ENCODE results near the gene CHCHD5. TPM values are rescaled to one million over a fixed set of nuclear protein-coding genes. Genes with fewer than 3 reads are reported as not detected.

CHCHD5 gene
- total RNA-seq, 1 experiment from 2014 or later, result 25.4 TPM

DNA sequence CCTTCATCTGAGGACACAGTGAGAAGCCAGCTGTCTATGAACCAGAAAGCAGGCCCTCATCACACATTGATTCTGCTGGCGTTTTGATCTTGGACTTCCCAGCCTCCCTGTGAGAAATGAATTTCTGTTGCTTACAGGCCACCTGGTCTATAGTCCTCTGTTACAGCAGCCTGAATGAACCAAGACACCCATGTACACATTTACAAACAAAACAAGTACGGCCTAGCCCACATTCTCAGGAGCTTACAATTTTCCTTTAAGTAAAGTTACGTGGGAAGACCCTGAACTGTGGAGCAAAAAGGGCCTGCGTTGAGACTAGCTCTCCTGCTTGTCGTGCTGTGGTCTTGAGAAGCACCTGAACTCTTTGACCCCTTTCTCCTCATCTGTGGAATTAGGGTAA, 49.3 kb downstream of the CHCHD5 start:
- H3K4me1 ChIP-seq (ENCODE audit: insufficient read depth, low read length), result peaks cover 30% of the 10 kb centered on the region
- no peak overlapping the region for H3K4me3 ChIP-seq (ENCODE audit: low read length)
- intact Hi-C loops (cut with micrococcal nuclease), result no loop called here
- DNase-seq (no peak), ATAC-seq (no peak)
- H3F3A ChIP-seq (ENCODE audit: low read length, unreplicated experiment), result no peaks in the 10 kb centered on the region
- H3K9me2 ChIP-seq (replicated peaks; ENCODE audit: low read length), result no peaks in the 10 kb centered on the region
- H3K79me2 ChIP-seq (ENCODE audit: low read length), result no peaks in the 10 kb centered on the region
- no peaks in the 10 kb centered on the region for H3K9me3 ChIP-seq (ENCODE audit: low read length)
- H4K20me1 ChIP-seq (ENCODE audit: low read length), result no peaks in the 10 kb centered on the region
- no peak overlapping the region for H3K9ac ChIP-seq (ENCODE audit: low read length)
- H2AFZ ChIP-seq (ENCODE audit: low read length), result no peak overlapping the region
- CTCF ChIA-PET, result no interaction called here
- H3K27ac ChIP-seq (ENCODE audit: low read length), result no peak overlapping the region
- no TSS peak for BruUV-seq (replicated peaks)
- H3K36me3 ChIP-seq (ENCODE audit: low read depth, low read length), result no peaks in the 10 kb centered on the region
- H3K4me2 ChIP-seq (ENCODE audit: low read length), result no peak overlapping the region
- TF ChIP-seq, protein P1, sequence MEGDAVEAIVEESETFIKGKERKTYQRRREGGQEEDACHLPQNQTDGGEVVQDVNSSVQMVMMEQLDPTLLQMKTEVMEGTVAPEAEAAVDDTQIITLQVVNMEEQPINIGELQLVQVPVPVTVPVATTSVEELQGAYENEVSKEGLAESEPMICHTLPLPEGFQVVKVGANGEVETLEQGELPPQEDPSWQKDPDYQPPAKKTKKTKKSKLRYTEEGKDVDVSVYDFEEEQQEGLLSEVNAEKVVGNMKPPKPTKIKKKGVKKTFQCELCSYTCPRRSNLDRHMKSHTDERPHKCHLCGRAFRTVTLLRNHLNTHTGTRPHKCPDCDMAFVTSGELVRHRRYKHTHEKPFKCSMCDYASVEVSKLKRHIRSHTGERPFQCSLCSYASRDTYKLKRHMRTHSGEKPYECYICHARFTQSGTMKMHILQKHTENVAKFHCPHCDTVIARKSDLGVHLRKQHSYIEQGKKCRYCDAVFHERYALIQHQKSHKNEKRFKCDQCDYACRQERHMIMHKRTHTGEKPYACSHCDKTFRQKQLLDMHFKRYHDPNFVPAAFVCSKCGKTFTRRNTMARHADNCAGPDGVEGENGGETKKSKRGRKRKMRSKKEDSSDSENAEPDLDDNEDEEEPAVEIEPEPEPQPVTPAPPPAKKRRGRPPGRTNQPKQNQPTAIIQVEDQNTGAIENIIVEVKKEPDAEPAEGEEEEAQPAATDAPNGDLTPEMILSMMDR (conservative IDR thresholded peaks at IDR 0.05; ENCODE audit: low read depth, low read length), result no peak
- no peak for TF ChIP-seq EZH2 (IDR thresholded peaks at IDR 0.05; ENCODE audit: low read length, unreplicated experiment)
- no peak for TF ChIP-seq EZH2phosphoT487 (IDR thresholded peaks at IDR 0.05; ENCODE audit: borderline replicate concordance, low read length)
- no peaks in the 10 kb centered on the region for H3K27me3 ChIP-seq (ENCODE audit: low read length)
- POLR2A ChIA-PET (ENCODE audit: unreplicated experiment), result no interaction called here

DNA sequence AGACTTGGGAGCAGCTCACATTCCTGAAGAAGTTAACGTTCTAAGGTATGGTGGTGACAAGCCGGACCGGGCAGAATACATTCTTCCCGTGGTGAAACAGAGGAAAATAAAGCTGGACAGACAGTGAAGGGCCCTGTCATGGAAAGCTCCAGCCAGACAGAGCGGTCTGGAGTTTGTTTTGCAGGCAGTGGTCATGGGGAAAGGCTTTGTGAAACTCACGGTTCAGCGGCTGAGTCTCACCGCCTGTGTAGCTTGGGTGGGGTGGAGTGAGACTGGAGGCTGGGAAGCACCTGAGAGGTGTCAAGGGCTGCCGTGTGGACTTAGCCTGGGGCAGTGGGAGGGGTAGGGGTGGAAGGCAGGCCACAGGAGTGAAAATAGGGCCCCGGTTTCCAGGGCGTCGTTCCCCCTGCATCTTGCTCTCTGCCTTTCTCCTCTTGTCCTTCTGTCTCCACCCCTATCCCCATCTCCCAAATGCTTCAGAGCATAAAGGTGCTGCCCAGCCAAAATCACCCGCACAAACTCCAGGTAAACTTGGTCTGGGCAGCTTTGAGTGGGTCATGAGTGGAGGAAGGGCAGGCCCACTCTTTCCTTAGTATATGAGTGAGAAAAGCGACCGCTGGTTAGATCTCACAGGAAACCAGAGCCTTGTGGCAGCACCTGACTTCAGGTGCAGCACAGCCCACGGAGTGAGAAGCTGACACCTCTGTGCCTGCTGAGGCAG, 49.9 kb downstream of the CHCHD5 start:
- H3K79me2 ChIP-seq (ENCODE audit: low read length), result no peaks in the 10 kb centered on the region
- no peaks in the 10 kb centered on the region for H3K36me3 ChIP-seq (ENCODE audit: low read depth, low read length)
- no peak overlapping the region for H3K4me3 ChIP-seq (ENCODE audit: low read length)
- no peaks in the 10 kb centered on the region for H3K9me3 ChIP-seq (ENCODE audit: low read length)
- TF ChIP-seq, protein P1 (conservative IDR thresholded peaks at IDR 0.05; ENCODE audit: low read depth, low read length), result no peak
- TF ChIP-seq EZH2phosphoT487 (IDR thresholded peaks at IDR 0.05; ENCODE audit: borderline replicate concordance, low read length) (no peak), EZH2 (IDR thresholded peaks at IDR 0.05; ENCODE audit: low read length, unreplicated experiment) (no peak)
- H3K4me2 ChIP-seq (ENCODE audit: low read length), result no peak overlapping the region
- H2AFZ ChIP-seq (ENCODE audit: low read length), result no peak overlapping the region
- POLR2A ChIA-PET (ENCODE audit: unreplicated experiment), result no interaction called here
- H3K27ac ChIP-seq (ENCODE audit: low read length), result no peak overlapping the region
- H3F3A ChIP-seq (ENCODE audit: low read length, unreplicated experiment), result no peaks in the 10 kb centered on the region
- H3K4me1 ChIP-seq (ENCODE audit: insufficient read depth, low read length), result peaks cover 24% of the 10 kb centered on the region
- H3K9me2 ChIP-seq (replicated peaks; ENCODE audit: low read length), result no peaks in the 10 kb centered on the region
- intact Hi-C loops (cut with micrococcal nuclease), result no loop called here
- no peaks in the 10 kb centered on the region for H4K20me1 ChIP-seq (ENCODE audit: low read length)
- no peaks in the 10 kb centered on the region for H3K27me3 ChIP-seq (ENCODE audit: low read length)
- ATAC-seq (no peak), DNase-seq (no peak)
- no TSS peak for BruUV-seq (replicated peaks)
- no peak overlapping the region for H3K9ac ChIP-seq (ENCODE audit: low read length)
- CTCF ChIA-PET, result no interaction called here

DNA sequence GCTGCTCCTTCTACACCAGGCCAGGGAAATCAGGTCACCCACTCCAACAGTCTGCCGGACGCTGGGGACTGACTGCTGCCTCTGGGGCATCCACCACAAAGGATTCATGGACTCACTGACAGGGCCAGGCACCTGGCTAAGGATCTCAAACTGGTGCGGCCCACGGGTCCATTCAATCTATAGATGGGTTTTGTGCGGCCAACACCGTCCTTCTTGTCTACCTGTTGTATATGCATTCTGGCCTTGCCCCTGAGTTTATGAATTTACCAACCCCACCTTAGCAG, 50.4 kb downstream of the CHCHD5 start:
- H3K4me3 ChIP-seq (ENCODE audit: low read length), result no peak overlapping the region
- H3K9me2 ChIP-seq (replicated peaks; ENCODE audit: low read length), result no peaks in the 10 kb centered on the region
- ChIA-PET CTCF (no interaction called here), POLR2A (ENCODE audit: unreplicated experiment) (no interaction called here)
- no TSS peak for BruUV-seq (replicated peaks)
- TF ChIP-seq EZH2 (IDR thresholded peaks at IDR 0.05; ENCODE audit: low read length, unreplicated experiment) (no peak), EZH2phosphoT487 (IDR thresholded peaks at IDR 0.05; ENCODE audit: borderline replicate concordance, low read length) (no peak)
- TF ChIP-seq, protein P1 (conservative IDR thresholded peaks at IDR 0.05; ENCODE audit: low read depth, low read length), result no peak
- no peak overlapping the region for H3K4me2 ChIP-seq (ENCODE audit: low read length)
- H2AFZ ChIP-seq (ENCODE audit: low read length), result no peak overlapping the region
- no peaks in the 10 kb centered on the region for H3F3A ChIP-seq (ENCODE audit: low read length, unreplicated experiment)
- no peaks in the 10 kb centered on the region for H3K9me3 ChIP-seq (ENCODE audit: low read length)
- H4K20me1 ChIP-seq (ENCODE audit: low read length), result no peaks in the 10 kb centered on the region
- intact Hi-C loops (cut with micrococcal nuclease), result no loop called here
- no peak overlapping the region for H3K9ac ChIP-seq (ENCODE audit: low read length)
- peaks cover 24% of the 10 kb centered on the region for H3K4me1 ChIP-seq (ENCODE audit: insufficient read depth, low read length)
- H3K79me2 ChIP-seq (ENCODE audit: low read length), result no peaks in the 10 kb centered on the region
- no peaks in the 10 kb centered on the region for H3K27me3 ChIP-seq (ENCODE audit: low read length)
- ATAC-seq (no peak), DNase-seq (no peak)
- no peaks in the 10 kb centered on the region for H3K36me3 ChIP-seq (ENCODE audit: low read depth, low read length)
- no peak overlapping the region for H3K27ac ChIP-seq (ENCODE audit: low read length)
